HUES64 (cell line): ENCODE measurements around the gene HERC5.
"Not testable (repeated sequence)": the region's sequence is repeated elsewhere in the genome, so short reads cannot be mapped to it uniquely, and the experiment has no call there.

Experiments
- H3K27ac ChIP-seq: 2 replicates; pipeline ENCODE4 v1.7.0; 2013; ENCODE audit warnings: low read depth, low read length, inconsistent platforms
- H3K27me3 ChIP-seq: 2 replicates; pipeline ENCODE4 v1.6.1; 2013; ENCODE audit warnings: mild to moderate bottlenecking, low read length; ENCODE audit not compliant: insufficient read depth
- H3K36me3 ChIP-seq: 2 replicates; pipeline ENCODE4 v1.6.1; 2013; ENCODE audit warnings: mild to moderate bottlenecking, low read length; ENCODE audit not compliant: insufficient read depth
- H3K4me1 ChIP-seq: 2 replicates; pipeline ENCODE4 v1.6.1; 2013; ENCODE audit warnings: mild to moderate bottlenecking, low read length, moderate library complexity; ENCODE audit not compliant: insufficient read depth
- H3K4me3 ChIP-seq: 2 replicates; pipeline ENCODE4 v1.5.1; 2013; ENCODE audit warnings: mild to moderate bottlenecking, low read length, moderate library complexity
- H3K9ac ChIP-seq: 2 replicates; pipeline ENCODE4 v1.6.1; 2013; ENCODE audit warnings: mild to moderate bottlenecking, low read depth, low read length
- H3K9me3 ChIP-seq: 2 replicates; pipeline ENCODE4 v1.6.1; 2013; ENCODE audit warnings: low read depth, low read length; ENCODE audit not compliant: insufficient read depth
- WGBS: fragments of 150-250, 120-280 bp; methylation state at CpG from one replicate; pipeline ENCODE4 v1.1.7; 2013; ENCODE audit warnings: missing lambda C conversion rate; 5-methylcytosine and 5-hydroxymethylcytosine counted together

The HERC5 gene

GRCh38 chr4:88539322-88540068, 82.6 kb downstream of the HERC5 start:
- not testable (repeated sequence) for H3K4me1 ChIP-seq, H3K9ac ChIP-seq, H3K27ac ChIP-seq, H3K9me3 ChIP-seq, H3K27me3 ChIP-seq, H3K36me3 ChIP-seq, H3K4me3 ChIP-seq
- WGBS = 51% methylated on average over 9 of the region's 9 CpGs

- Histone ChIP-seq H3K27ac (no peak overlapping the region), H3K27me3 (no peaks in the 10 kb centered on the region), H3K9ac (no peak overlapping the region), H3K4me1 (no peaks in the 10 kb centered on the region), H3K36me3 (no peaks in the 10 kb centered on the region), H3K4me3 (no peak overlapping the region), H3K9me3 (no peaks in the 10 kb centered on the region)
- 96% methylated on average over 7 of the region's 7 CpGs for WGBS
These were observed 92.9 kb downstream of the HERC5 start for GRCh38 chr4:88549815-88550214.
